Stomach (tissue), 9 donors: ENCODE results near the gene TRAM2. TPM values are rescaled to one million over a fixed set of nuclear protein-coding genes. Genes with fewer than 3 reads are reported as not detected.

Experiments used
- DNase-seq, 2 donors: peaks; one replicate each; pipeline versions ENCODE4 v3.0.0 to v3.0.0-alpha.2; 2013 to 2019
- H3K27ac ChIP-seq, 5 donors: fragments of 200-600 bp in 4 of 5; sonication (generic) in 4 of 5; one replicate each; pipeline ENCODE4 v1.5.1; 2013 to 2019; ENCODE audit warnings: mild to moderate bottlenecking in 1 of 5, moderate library complexity in 1 of 5
- H3K27me3 ChIP-seq, 3 donors: fragments of 200-600 bp; sonication (generic); one replicate each; pipeline ENCODE4 v1.5.1; 2017 to 2019; ENCODE audit warnings: mixed run types in 1 of 3
- H3K36me3 ChIP-seq, 4 donors: fragments of 200-600 bp; sonication (generic); 1 replicate in 3 of 4; 2 replicates in 1 of 4; pipeline ENCODE4 v1.5.1; 2016 to 2019
- H3K4me1 ChIP-seq, 4 donors: fragments of 200-600 bp; sonication (generic); one replicate each; pipeline ENCODE4 v1.5.1; 2016 to 2019
- H3K4me3 ChIP-seq, 4 donors: fragments of 200-600 bp; sonication (generic) in 3 of 4; one replicate each; pipeline ENCODE4 v1.5.1; 2016 to 2019; ENCODE audit warnings: mild to moderate bottlenecking in 1 of 4
- H3K9me3 ChIP-seq, 4 donors: fragments of 200-600 bp; sonication (generic); one replicate each; pipeline ENCODE4 v1.5.1; 2016 to 2019
- EP300 ChIP-seq: sonication (generic); formaldehyde crosslinking; IDR thresholded peaks from one replicate; pipeline ENCODE4 v1.6.1; 2017; ENCODE audit warnings: antibody characterized with exemption
- POLR2A ChIP-seq, 4 donors: fragments of 450-650 bp; IDR thresholded peaks; one replicate each; pipeline ENCODE4 v1.6.1; 2016; ENCODE audit warnings: antibody characterized with exemption in 4 of 4, control low read depth in 2 of 4, mild to moderate bottlenecking in 1 of 4, moderate library complexity in 1 of 4
- POLR2AphosphoS5 ChIP-seq, 3 donors: sonication (generic); formaldehyde crosslinking; IDR thresholded peaks; one replicate each; pipeline ENCODE4 v1.6.1; 2016; ENCODE audit warnings: antibody characterized with exemption in 3 of 3
- WGBS, 5 donors: extraction: QIAGEN DNeasy Blood & Tissue Kit in 3 of 5; methylation state at CpG; one replicate each; pipeline versions ENCODE4 v1.1.5 to v1.1.7; 2013 to 2018; 5-methylcytosine and 5-hydroxymethylcytosine counted together
- intact Hi-C: fragments of 100-400 bp; cut with DNase I; formaldehyde crosslinking; loops from one replicate; pipeline ENCODE4 v1.15.1; 2023; ENCODE audit warnings: low total_unique reads
- polyA plus RNA-seq, 3 donors: library from polyadenylated mRNA; stranded (reverse); fragments of 200-250 nt; gene quantifications; one replicate each; pipeline ENCODE4 v1.2.3, GENCODE V29; 2013
- total RNA-seq, 5 donors: library from RNA; depleted of rRNA; stranded (reverse); fragments of >200 nt; gene quantifications; one replicate each; pipeline versions ENCODE4 v1.1.0 to v1.2.3, GENCODE V29; 2014 to 2016
- TF ChIP-seq, protein P1 (sequence below), 7 experiments: fragments of 450-650 bp in 4 of 7; fragments of 200-600 bp in 3 of 7; sonication (generic) in 3 of 7; IDR thresholded peaks; one replicate each; pipeline ENCODE4 v1.5.1; 2016 to 2019; ENCODE audit warnings: antibody characterized with exemption in 7 of 7, control low read depth in 2 of 7, mild to moderate bottlenecking in 1 of 7
- donor health status: healthy with polysubstance abuse.
- donor health status: Bipolar disorder and iron deficiency.
- donor health status: healthy.

Gene TRAM2
- total and polyA plus RNA-seq, 8 donors, result 1.4 to 14.1 (median 4.3) TPM

DNA sequence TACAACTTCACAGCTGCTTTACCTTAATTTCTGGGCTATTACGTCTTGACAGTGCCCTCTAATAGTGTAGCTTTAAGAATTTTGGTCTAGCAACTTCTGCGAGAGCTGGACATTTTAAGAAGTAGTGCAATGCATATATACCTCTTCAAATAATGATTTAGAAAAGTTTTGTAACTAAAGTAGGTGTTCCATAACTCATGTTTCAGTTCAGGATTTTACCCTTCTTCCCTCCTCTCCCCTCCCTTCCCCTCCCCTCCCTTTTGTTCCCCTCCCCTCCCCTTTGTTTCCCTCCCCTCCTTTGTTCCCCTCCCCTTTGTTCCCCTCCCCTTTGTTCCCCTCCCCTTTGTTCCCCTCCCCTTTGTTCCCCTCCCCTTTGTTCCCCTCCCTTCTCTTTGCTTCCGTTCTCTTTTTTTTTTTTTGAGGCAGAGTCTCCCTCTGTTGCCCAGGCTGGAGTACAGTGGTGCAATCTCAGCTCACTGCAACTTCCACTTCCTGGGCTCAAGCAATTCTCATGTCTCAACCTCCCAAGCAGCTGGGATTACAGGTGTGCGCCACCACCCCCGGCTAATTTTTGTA, 28.8 kb upstream of the TRAM2 start:
- no peak overlapping the region for H3K4me3 ChIP-seq
- peaks cover 0 to 4% (median 0%) of the 10 kb centered on the region in 4 donors for H3K4me1 ChIP-seq
- DNase-seq, result no peak
- TF ChIP-seq EP300 (no peak), POLR2AphosphoS5 (IDR thresholded peaks at IDR 0.05) (no peak), POLR2A (IDR thresholded peaks at IDR 0.05) (no peak)
- TF ChIP-seq, protein P1, sequence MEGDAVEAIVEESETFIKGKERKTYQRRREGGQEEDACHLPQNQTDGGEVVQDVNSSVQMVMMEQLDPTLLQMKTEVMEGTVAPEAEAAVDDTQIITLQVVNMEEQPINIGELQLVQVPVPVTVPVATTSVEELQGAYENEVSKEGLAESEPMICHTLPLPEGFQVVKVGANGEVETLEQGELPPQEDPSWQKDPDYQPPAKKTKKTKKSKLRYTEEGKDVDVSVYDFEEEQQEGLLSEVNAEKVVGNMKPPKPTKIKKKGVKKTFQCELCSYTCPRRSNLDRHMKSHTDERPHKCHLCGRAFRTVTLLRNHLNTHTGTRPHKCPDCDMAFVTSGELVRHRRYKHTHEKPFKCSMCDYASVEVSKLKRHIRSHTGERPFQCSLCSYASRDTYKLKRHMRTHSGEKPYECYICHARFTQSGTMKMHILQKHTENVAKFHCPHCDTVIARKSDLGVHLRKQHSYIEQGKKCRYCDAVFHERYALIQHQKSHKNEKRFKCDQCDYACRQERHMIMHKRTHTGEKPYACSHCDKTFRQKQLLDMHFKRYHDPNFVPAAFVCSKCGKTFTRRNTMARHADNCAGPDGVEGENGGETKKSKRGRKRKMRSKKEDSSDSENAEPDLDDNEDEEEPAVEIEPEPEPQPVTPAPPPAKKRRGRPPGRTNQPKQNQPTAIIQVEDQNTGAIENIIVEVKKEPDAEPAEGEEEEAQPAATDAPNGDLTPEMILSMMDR (IDR thresholded peaks at IDR 0.05), result no peak
- H3K27ac ChIP-seq, result no peak overlapping the region
- H3K27me3 ChIP-seq, result no peaks in the 10 kb centered on the region
- no peaks in the 10 kb centered on the region for H3K36me3 ChIP-seq
- WGBS, 5 donors, result 81 to 93% (median 89%) methylated on average over 5 of the region's 5 CpGs
- no peaks in the 10 kb centered on the region for H3K9me3 ChIP-seq
- intact Hi-C loops, result no loop called here

GRCh38 chr6:52603000-52603795, 26.3 kb upstream of the TRAM2 start:
- no peaks in the 10 kb centered on the region for H3K36me3 ChIP-seq
- intact Hi-C loops, result no loop called here
- no peak for DNase-seq
- WGBS, 5 donors, result 67 to 78% (median 72%) methylated on average over 3 of the region's 3 CpGs
- TF ChIP-seq EP300 (no peak), POLR2A (IDR thresholded peaks at IDR 0.05) (no peak), POLR2AphosphoS5 (IDR thresholded peaks at IDR 0.05) (no peak)
- TF ChIP-seq, protein P1 (IDR thresholded peaks at IDR 0.05), result no peak
- peaks cover 0 to 5% (median 2%) of the 10 kb centered on the region in 4 donors for H3K4me1 ChIP-seq
- H3K9me3 ChIP-seq, result no peaks in the 10 kb centered on the region
- H3K4me3 ChIP-seq, result no peak overlapping the region
- H3K27ac ChIP-seq, result no peak overlapping the region
- no peaks in the 10 kb centered on the region for H3K27me3 ChIP-seq

DNA sequence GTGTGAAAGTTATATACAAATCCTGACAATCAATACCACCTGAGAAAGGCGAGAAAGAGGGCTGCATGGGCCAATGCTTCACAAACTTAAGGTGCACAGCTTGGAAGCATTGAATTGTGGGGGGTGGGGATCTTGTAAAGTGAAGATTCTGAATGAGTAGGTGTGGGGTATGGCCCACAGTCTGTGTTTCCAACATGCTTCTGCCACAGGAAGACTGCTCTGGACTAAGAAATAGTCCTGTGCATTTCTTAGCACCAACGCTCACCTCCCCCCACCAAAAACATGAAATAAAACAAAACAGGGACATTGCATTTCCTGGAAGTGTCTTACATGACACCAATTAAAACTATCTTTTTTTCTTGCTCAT, 21.9 kb upstream of the TRAM2 start:
- H3K4me1 ChIP-seq, result peaks cover 0 to 41% (median 25%) of the 10 kb centered on the region in 4 donors
- intact Hi-C loops, result loop anchor here (10.0 kb wide), 1 partner anchor 184 kb away; no protein-coding TSS in a partner anchor
- TF ChIP-seq EP300 (no peak), POLR2AphosphoS5 (IDR thresholded peaks at IDR 0.05) (no peak), POLR2A (IDR thresholded peaks at IDR 0.05) (no peak)
- TF ChIP-seq, protein P1 (IDR thresholded peaks at IDR 0.05), result no peak

DNA sequence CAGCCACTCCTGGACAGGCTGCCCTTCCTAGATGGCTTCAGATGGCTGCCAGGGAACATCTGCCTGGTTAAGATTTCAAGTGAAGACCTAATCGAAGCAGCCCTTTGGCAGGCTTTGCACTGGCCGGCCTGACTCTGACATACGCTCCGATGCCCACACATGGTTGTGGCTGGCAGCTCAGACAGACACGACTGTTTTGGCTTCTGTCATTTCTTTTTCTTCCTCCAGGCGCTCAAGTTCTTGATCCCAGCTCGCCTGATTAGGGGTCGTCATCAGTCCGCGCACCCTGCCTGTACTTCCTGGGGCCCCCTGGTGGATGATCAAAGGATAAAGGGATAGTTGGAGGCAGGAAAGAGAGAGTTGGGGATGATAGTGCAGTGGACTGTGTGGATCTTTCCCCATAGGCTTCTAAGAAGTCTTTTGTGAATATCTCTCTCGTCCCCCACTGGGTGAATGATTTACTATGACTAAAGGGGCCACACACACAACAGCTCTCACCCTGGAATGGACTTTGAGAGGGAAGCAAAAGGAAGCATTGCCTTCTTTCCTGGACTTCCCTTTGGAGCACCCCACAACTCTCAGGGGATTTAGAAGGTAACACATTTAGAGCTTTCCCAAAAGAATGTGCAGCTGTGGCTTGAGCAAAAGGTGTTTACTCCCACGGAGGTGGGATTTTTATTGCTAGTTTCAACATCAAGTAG, 21.4 kb upstream of the TRAM2 start:
- intact Hi-C loops, result loop anchor here (10.0 kb wide), 1 partner anchor 183 kb away; no protein-coding TSS in a partner anchor
- H3K4me1 ChIP-seq, result peaks cover 0 to 41% (median 25%) of the 10 kb centered on the region in 4 donors
- 16 to 36% (median 27%) methylated on average over 12 of the region's 12 CpGs for WGBS, 5 donors
- no peaks in the 10 kb centered on the region for H3K9me3 ChIP-seq
- H3K36me3 ChIP-seq, result no peaks in the 10 kb centered on the region
- H3K27ac ChIP-seq, result peak overlapping the region in 3 of 5 donors; percentile 25 to 78 (median 78)
- peak overlapping the region in 1 of 4 donors; percentile 17 for H3K4me3 ChIP-seq
- TF ChIP-seq, protein P1 (IDR thresholded peaks at IDR 0.05), result peak in 5 of 7 experiments; percentile 28 to 73 (median 60)
- TF ChIP-seq EP300, result no peak
- TF ChIP-seq POLR2A (IDR thresholded peaks at IDR 0.05), result no peak
- TF ChIP-seq POLR2AphosphoS5 (IDR thresholded peaks at IDR 0.05), result peak in 1 of 3 donors; percentile 32
- peak; percentile 46 to 88 for DNase-seq
- no peaks in the 10 kb centered on the region for H3K27me3 ChIP-seq

More for the DNA sequence above, 21.9 kb upstream of the TRAM2 start:
- H3K27ac ChIP-seq, result no peak overlapping the region
- no peaks in the 10 kb centered on the region for H3K9me3 ChIP-seq
- H3K36me3 ChIP-seq, result no peaks in the 10 kb centered on the region
- WGBS, 5 donors, result 91 to 94% (median 92%) methylated on average over 2 of the region's 2 CpGs
- no peaks in the 10 kb centered on the region for H3K27me3 ChIP-seq
- no peak for DNase-seq
- no peak overlapping the region for H3K4me3 ChIP-seq
